Ramos (cell line): ENCODE results near the gene ZKSCAN4.

Source experiments
- in situ Hi-C: fragments of 300-500 bp; cut with MboI; formaldehyde crosslinking; loops from one replicate; pipeline ENCODE4 v1.14.3; 2022; ENCODE audit warnings: low sequenced_read_pairs; ENCODE audit not compliant: unreplicated experiment

ZKSCAN4 gene

DNA sequence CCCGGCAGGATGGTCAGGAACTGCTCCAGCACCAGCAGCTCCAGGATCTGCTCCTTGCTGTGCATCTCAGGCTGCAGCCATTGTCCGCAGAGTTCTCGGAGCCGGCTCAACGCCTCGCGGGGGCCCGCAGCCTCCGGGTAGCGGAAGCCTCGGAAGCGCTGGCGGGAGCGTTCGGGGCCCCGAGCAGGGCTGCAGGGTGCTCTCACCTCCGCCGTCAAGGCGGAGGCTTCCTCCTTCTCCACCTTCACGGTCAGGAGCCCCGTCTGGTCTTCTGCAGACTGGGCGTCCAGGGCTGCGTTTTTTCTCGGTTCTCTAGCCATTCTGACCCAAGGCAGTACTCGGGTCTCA, 434 bp downstream of the ZKSCAN4 start:
- in situ Hi-C loops: no loop called here

DNA sequence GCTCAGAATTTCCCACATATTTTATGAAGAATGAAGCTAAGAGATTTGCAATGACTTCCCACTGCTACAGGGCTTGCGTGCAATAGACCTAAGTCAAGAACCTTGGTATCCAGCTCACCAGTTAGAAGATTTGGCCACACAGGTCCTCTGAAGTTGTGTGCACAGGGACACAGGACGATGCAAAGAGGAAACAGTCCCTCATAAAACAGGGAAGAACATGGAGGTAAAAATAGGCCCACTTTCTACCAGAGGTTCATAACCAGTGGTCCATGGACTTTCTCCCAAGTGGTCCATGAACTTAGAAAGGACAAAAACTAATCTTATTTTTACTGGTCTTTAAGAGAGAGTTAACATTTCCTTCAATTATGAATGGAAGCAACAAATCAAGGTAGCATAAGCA, 1.3 kb downstream of the ZKSCAN4 start:
- in situ Hi-C loops: no loop called here

DNA sequence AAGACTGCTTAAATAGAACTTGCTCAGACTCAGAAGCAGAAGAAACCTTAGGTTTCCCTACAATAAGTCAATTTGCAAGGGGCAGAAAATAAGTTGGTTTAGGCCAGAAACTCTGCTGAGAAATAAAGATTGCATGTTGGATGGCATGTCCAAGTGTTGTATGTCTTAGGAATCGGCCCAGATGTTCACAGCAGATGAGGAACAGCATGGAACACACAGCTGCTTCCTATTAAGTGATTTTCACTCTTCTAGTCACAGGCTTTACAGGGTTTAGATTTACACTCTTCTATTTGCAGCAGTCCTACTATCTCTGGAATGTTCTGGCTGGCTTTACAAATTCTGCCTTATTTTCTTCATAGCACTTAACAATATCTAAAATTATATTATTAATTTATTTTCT, 3.2 kb downstream of the ZKSCAN4 start:
- in situ Hi-C loops: no loop called here

DNA sequence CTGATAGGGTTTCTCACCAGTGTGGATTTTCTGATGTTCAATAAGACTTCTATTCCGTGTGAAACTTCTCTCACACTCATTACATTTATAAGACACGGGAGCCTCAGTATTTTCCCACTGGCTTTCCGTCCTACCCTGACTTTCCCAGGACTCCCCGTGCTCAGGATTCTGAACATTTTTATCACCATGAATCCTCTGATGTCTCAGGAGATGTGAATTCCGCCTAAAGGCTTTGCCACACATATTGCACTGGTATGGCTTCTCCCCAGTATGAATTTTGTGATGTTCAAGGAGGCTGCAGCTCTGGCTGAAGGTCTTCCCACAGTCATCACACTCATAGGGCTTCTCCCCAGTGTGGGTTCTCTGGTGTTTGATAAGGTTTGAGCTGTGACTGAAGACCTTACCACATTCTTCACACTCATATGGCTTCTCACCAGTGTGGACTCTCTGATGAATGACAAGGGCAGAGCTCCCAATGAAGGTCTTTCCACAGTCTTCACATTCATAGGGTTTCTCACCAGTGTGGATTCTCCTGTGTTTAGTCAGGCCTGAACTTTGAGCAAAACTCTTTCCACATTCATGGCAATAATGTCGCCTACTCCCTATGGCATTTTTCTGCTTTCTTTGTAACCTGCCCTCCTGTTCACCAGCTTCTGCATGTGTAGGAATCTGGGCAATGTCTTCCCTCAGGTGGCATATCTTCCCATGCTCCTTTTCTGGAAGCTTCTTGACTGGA, 6.7 kb downstream of the ZKSCAN4 start:
- in situ Hi-C loops: no loop called here

DNA sequence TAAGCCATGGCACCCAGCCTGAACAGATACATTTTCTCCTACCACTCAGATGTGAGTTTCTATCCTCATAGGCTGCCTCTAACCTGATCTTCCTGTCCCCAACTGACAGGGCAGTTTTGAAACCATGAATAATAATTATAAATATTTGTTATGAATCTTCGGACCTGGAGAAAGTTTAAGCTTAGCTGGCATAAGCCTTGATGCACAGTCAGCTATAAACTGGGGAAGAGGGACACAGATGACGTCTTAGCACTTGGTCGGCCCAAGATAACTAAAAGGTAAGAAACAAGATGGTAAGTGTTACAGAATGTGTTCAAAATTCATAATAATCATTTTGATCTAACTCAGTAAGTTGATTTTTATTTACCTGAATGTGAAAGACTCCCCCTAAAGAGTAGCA, 8.1 kb downstream of the ZKSCAN4 start:
- in situ Hi-C loops: no loop called here

DNA sequence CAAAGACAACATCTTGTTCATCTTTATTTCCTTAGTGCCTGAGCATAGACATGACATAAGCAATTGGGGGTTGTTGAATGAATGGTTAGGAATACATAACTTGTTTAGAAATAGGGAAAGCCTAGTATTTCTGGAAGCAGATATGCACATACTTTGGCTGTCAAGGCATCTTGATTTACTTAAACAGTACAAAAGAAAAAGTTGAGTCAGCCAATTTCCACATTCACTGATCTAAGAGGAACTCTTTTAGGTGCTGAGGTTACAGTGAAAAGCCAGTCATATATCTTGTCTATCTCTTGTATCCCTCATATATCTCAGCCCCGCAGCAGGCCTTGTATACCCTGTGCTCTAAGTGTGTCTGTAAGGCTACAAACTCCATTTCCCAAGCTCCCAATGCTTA, 11.6 kb downstream of the ZKSCAN4 start:
- in situ Hi-C loops: no loop called here

DNA sequence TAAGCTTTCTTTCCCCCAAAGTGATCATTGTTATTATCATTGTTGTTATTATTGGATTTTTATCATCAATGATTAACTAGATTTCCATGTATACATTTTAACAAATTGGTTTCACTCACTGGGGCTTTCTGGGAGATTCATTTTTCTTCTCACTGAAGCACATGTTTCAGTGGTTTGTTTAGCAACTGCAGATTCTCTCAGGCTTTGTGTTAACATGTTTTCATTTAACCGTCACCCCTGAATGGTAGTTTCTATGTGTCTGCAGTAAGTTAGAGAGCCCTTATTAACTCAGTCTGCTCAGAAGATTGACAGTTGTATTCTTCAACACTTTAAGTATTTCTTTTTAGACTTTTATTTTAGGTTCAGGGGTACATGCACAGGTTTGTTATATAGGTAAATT, 12.4 kb downstream of the ZKSCAN4 start:
- in situ Hi-C loops: no loop called here

DNA sequence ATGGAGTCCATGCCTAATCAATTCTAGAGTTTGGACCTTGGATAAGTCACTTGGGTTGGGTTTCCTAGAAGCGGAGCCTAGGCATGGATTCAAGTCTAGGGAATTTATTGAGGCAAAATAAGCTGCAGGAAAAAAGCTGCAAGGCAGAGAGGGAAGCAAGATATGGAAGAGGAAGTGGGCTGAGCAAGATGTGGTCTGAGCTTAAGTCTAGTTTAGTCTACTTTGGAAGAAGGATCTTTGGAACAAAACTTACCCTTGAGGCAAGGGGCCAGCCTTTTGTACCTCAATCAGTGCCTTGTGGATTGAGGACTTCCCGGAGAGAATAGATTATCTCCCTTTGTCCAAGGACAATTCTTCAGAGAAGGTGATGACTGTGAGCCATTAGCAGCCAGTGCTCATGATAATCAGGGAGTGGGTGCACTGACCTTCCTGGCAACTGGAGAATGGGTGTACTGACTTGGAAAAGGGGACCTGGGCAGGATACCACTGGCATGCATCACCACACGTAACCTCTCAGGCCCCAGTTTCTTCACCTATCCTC, 16.1 kb downstream of the ZKSCAN4 start:
- in situ Hi-C loops: no loop called here

DNA sequence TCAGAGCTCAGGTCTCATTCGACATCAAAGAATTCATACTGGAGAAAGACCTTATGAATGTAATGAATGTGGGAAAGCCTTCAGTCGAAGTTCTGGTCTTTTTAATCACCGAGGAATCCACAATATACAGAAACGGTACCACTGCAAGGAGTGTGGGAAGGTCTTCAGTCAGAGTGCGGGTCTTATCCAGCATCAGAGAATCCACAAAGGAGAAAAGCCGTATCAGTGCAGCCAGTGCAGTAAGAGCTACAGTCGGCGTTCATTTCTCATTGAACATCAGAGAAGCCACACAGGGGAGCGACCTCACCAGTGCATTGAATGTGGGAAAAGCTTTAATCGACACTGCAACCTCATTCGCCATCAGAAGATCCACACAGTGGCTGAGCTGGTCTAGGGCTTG, 19.3 kb downstream of the ZKSCAN4 start:
- in situ Hi-C loops: no loop called here

DNA sequence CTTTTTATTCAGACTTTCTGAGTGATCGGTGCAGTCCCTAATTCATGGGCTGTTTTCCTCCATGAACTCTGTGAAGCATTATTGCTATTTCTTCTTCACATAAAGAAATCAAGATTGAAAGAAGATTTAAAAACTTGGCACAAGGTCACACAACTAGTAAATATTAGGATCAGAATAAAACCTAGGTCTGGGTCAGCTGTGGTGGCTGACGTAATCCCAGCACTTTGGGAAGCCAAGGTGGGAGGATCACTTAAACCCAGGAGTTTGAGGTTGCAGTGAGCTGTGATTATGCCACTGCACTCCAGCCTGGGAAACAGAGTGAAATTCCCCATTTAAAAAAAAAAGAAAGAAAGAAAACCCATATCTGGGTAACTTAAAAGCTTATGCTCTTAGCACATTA, 25.6 kb downstream of the ZKSCAN4 start:
- in situ Hi-C loops: no loop called here

DNA sequence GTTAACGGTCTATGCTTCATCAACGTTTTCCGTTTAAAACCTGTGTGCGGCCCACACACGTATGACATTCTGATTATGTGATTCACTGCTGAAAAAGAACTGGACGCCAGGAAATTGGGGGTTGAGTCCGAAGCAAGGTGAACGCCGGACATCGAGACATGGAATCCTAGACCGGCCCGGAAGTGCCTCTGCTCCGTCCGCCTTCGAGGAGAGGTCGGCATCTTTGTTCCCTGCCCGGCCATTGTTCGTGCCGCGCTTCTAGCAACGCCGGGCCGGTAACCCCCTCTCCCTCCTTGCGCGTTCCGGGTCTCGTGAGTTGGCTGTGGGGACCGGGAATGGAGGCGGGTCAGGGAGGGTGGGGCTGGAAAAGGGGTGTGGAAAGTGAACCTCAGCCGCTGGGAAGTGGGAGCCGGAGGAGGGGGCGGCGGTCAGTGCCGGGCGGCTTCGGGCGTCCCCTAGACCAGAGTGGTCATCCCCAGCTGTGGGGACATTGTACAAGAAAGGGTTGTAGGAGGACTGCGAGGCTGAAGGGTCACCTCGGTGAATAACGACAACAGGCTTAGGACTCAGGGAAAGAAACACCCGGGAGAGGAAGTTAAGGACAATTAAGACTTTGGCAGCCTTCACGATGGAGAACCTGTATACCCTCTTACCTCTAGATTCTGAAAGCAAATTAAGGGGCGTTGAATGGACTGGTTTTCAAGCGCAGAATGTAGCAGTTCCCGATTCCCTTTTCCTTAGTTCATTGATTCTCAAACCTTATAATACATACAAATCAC, 26.8 kb downstream of the ZKSCAN4 start, which contains the start of gene ZSCAN9:
Gene ZSCAN9 (plus strand): TSS at position 220 of the 779 bp plus-strand sequence. CDS start 1,810 bp downstream, outside the sequence.
- in situ Hi-C loops: no loop called here

DNA sequence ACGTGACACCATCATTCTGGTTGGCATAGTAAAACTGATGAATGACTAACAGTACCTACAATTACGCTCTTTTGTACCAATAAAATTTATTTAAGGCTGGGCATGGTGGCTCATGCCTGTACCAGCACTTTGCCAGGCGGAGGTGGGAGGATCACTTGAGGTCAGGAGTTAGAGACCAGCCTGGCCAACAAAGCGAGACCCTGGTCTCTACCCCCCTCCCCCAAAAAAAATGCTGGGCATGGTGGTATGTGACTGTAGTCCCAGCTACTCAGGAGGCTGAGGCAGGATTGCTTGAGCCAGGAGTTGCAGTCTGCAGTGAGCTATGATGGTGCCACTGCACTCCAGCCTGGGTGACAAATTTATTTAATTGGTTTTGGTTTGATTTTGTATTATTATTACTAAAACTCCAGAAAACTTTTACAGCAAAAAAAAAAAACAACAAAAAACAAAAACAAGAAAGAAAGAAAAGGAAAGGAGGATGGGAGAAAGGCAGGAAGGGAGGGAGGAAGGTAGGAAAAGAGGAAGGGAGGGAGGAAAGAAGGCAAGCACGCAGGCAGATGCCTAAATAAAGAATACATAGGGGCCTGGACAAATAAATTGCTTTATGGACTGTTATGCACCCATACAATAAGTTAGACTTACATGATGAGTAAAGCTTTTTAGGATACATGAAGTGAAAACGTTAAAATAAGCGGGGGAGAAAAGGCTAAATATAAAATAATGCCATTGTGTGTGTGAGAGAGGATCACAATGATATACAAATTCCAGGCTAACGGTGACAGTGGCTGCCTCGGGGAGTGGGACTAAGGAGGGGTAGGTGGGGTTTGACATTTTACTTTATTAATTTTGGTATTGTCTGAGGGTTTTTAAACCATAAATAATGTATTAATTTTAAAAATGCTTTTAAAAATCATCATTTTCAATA, 27.7 kb downstream of the ZKSCAN4 start:
- in situ Hi-C loops: no loop called here

DNA sequence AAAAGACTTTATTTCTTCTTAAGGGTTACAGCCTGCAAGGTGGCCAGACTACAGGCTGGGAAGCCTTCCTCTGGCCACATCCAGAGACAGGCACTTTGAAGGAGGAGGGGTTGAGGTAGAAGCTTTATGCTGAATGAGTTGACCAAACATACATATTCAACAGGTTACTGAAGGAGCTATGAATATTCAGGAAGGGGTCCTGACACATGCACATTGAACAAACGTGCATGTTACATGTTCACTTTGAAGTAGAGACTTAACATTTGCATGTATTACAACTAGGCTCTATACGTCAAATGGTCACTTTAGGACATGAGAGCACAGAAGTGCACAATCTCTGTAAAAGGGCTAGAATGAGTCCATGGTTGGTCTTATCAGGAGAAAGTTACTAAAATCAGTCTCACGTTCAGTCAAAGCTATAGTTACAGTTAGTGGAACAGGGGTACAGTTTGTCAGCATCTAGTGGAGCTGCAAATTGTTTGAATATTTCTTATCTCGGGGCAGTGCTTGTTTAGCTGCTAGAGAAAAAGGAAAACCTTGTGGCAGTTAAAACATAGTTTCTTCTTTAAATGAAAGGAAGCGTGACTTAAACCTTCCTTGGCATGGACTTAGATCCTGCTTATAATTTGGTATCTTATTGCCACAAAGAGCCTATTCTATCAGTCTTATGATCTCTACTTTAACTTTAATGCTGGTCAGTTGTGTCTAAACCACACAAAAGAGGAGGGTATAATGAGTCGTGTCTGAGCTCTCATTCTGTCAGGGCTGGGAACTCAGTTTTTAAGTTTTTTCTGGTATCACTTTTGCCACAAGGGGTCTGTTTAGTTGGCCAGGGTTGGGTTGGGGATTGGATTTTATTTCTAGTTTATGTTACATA, 31.6 kb downstream of the ZKSCAN4 start:
- in situ Hi-C loops: no loop called here

DNA sequence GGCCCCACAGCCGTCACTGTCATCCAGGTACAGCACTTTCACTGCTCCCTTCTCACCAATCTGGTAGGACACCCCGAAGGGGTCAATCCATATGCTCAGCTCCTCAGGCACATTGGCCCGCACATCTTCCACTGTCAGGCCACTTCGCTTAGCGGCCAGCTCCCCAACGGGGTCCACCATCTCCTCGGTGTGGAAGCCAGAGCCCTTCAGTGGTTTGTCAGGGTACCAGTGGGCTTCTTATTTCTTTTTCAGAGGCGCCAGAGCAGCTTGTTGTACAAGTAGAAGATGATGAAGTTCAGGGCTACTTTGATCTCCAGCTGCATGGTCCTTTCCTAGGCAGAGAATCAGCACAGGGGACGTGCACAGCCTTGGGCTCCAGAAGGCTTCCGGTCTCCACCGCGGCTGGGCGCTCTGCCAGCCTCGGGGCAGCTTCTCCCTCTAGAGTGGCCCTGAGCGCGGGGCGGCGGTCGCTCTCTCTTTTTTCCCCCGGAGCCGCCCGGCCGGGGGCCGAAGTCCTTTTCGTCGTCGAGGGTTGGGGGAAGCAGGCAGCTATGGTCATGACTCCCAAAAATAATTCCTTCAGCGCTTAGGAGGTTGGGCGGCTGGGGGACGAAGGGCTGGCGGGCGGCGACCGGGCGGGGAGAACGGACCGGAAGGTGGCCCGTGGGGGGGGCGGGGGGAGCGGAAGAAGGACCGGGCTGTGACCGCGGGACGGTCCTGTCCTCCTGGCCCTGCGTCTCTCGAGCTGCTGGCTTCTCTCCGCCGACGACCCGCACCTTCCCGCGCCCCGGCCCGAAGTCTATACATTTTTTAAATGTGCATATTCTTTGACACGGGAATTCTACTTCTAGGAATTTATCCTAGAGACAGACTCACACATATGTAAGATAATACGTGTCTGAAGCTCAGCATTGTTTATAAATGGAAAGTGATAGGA, 33.5 kb downstream of the ZKSCAN4 start:
- in situ Hi-C loops: no loop called here

DNA sequence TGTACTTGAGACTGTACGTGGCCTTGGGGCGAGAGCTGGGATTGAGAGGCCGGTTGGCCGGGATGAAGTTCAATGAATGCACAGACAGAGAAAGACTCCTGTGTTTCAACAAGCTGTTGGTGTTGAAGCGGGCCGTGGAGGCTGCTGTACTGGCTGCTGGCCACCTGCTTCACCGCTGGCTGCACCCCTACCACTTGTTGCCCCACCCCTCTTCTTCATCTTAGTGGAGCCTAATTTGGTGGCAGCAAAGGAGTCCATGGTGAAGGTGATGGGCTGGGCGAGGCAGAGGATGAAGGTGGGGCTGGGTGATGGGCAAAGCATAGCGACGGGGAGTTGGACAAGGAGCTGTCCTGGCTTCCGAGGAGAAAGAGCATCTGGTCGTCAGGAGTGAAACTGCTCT, 34.2 kb downstream of the ZKSCAN4 start:
- in situ Hi-C loops: no loop called here

DNA sequence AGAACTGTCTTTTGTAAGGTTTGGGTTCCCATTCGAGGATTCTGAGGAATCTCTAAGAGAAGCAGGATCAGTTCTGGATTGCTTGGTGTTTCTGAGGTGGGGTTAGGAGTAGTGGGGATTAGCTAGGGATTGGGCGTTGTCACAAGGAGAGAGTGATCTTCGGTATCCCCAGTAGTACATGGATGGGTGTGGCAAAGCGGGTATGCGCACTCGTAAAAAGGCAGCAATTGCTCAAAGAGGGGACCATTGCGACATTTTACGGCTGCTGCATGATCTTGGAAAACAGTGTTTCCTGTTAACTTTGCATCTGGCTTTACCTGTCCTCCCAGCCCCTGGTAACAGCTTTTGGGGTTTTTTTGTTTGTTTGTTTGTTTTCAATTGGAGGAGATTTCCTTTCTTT, 36.6 kb downstream of the ZKSCAN4 start:
- in situ Hi-C loops: no loop called here

DNA sequence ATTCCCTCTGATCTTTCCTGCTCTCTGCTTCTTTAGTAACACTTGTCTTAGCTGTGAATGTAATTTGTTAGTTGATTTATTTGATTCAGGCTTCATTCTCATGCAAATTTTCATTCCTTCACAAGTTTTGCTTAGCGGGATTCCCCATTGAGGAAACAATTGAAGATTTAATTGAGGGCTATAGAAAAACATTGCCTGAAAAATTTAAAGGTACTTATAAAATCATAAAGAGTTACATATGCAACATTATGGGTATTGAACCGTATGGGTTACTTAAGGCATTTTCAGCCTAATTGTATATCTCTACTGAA, 38.9 kb downstream of the ZKSCAN4 start:
- in situ Hi-C loops: no loop called here

DNA sequence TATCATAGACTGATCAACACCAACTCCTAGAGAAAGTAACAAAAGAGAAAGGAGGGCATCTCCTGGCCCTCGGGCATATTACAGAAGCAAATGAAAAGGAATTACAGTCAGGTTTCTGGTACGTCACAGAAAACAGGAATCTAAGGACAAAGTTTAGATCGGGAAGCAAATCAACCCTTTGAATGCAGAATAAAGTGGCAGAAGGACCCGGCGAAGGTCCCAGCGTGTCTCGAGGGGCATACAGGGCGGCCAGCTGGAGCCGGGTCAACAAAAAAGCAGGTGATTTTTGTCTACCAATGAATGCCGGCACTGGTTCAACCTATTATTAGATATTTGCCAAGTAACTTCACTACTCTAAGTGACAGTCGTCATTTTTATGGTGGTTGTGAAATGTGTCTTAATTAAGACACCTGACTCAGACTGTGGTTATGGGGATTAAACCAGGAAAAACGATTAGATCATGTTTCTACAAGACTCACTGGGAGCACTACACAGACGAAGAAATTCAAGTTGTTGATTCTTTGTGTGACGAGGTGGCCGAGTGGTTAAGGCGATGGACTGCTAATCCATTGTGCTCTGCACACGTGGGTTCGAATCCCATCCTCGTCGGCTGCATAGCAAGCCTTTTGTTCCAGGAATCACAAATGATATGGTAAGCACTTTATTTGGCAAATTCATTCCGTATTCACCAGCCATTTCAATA, 39.4 kb downstream of the ZKSCAN4 start:
- in situ Hi-C loops: no loop called here
